ENCODE results near the gene HCFC1R1.
A peak's percentile ranks its signal among the peaks of the same experiment; 100 is the strongest.

Gene HCFC1R1

DNA sequence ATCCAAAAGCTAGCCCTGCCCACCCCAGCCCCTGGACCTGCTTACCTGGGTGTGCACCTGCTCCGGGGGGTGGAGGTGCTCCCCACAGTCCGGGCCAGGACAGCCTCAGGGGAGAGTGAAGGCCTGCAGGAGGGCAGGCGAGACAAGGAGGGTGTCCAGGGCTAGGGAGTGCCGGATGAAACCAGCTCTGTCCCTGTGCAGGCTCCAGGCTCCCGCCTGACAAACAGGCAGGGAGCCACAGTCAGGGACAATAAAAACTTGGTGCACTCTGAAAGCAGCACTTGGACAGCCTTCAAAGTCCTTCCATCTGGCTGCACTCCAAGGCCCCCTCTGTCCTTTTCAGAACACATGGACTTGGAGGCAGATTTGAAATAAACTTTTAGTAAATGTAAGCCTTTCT, 50.6 kb downstream of the HCFC1R1 start:
- peak in 1 of 2 experiments; percentile 40 for DNase-seq
